ENCODE measurements around the gene KCNQ2.

Gene KCNQ2

GRCh38 chr20:63469713-63470101, 2.7 kb downstream of the KCNQ2 start:
- no peak for DNase-seq

- no peak for DNase-seq
Measured at GRCh38 chr20:63469019-63469712, 3.3 kb downstream of the KCNQ2 start.

DNA sequence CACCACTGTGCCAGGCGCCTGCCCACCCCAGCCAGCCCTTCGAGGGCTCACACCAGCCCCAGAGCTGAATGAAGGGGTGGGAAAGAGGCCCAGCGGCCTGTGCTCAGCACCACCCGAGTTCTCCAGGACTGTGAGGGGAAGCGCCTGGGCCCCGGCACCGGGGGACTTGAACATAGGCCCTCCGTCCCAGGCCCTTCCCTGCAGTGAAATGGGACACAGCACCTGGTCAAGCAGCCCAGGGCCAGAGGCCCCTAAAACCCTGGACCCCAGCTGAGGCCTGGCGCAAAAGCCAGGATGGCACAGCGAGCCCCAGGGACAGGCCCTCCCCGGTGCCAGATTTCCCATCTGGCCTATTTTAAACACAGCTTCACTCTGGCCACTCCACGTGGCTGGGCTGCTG, 4.0 kb downstream of the KCNQ2 start:
- DNase-seq: no peak

DNA sequence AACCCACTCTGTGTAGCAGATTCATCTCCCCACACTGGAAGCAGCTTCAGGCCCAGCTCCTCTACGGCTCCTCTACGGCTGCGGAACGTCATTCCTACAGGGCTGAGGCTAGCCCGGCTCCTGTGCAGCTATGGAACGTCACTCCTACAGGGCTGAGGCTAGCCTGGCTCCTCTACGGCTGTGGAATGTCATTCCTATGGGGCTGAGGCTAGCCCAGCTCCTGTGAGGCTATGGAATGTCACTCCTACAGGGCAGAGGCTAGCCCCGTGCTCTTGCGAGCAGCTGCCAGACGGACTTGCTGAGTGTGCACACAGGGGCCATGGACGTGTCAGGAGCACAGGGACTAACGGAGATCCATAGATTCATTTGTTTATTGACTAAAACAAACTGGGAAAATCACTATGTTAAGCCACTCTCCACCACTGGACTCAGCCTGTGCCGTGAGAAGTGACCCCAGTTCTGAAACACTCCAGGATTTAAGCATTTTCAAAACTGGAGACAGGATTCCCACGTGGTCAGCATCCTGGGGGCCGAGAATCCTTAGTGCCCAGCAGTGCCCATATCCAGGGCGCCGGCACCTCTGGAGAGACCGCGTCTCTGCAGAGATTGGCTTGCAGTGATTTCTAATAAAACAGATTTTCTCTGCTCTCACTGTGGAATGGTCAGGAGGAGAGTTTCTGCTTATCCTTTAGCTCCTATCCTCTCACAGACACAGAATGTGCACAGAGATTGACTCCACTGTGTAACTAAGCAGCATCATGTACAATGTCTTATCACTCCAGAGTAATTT, 5.0 kb downstream of the KCNQ2 start:
- no peak for DNase-seq

GRCh38 chr20:63466861-63467260, 5.6 kb downstream of the KCNQ2 start:
- no peak for DNase-seq

DNA sequence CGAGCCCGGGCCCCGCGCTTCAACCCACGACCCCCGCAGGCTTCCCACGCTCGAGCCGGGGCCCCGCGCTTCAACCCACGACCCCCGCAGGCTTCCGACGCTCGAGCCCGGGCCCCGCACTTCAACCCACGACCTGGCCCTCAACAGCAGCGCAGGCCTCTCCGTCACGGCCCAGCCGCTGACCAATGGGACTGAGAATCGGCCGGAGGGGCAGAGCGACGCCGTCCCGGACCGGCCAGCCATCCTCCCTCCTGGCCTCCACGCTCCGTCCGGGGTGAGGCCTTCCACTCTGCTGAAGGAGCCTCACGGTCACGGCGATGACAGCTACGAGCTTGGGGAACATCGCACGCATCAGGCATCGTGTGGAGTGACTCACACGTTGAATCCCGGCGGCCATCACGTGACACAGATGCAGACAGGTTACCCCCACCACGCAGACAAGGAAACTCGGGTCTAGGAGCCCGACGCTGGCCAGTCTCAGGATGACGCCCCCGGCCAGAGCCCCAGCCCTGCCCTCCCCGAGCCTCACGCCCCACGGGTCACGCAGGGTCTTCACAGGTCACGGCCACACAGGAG, 6.1 kb downstream of the KCNQ2 start:
- no peak for DNase-seq

- DNase-seq: no peak
Measured at GRCh38 chr20:63465380-63466249, 6.8 kb downstream of the KCNQ2 start.

DNA sequence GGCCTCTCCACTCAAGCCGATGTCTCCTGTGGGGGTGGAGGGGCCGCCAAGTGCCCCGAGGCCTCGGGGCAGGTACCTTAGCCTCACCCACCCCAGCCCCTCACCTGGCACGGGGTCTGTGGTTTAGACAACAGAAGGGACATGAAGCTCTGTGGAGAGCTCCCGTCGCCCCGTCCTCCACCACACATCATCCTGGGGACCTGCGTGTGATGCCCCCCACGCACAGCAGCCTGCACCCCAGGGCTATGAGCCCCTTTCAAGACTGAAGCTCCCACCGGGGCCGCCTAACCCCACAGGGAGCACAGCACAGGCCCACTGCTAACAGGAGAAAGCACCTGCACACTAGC, 8.2 kb downstream of the KCNQ2 start:
- DNase-seq: no peak

- DNase-seq: no peak
Measured at GRCh38 chr20:63463400-63464288, 8.8 kb downstream of the KCNQ2 start.

DNA sequence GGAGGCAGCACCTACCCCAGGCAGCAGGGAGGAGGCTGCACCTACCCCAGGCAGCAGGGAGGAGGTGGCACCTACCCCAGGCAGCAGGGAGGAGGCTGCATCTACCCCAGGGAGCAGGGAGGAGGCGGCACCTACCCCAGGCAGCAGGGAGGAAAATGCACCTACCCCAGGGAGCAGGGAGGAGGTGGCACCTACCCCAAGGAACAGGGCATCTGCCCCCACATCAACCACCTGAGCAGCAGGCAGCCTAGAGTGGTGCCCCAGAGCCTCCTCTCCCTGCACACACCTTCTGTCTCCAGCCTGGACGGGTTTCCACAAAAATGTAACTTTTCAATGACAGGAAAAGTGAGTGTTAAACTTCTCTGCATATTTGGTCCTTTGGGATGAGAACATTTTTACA, 10.2 kb downstream of the KCNQ2 start:
- DNase-seq: no peak

GRCh38 chr20:63461104-63461763, 11.2 kb downstream of the KCNQ2 start:
- DNase-seq: no peak

DNA sequence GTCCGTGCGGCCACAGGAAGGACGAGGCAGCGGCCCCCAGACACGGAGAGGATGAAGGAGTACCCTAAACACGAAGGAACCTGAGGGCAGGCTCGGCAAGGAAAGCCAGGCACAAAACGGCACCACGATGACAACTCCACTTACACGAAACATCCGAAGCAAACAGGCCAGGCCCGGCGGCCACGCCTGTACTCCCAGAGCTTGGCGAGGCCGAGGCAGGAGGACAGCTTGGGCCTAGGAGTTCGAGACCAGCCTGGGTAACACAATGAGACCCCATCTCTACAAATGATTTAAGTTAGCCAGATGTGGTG, 13.4 kb downstream of the KCNQ2 start:
- DNase-seq: no peak

DNA sequence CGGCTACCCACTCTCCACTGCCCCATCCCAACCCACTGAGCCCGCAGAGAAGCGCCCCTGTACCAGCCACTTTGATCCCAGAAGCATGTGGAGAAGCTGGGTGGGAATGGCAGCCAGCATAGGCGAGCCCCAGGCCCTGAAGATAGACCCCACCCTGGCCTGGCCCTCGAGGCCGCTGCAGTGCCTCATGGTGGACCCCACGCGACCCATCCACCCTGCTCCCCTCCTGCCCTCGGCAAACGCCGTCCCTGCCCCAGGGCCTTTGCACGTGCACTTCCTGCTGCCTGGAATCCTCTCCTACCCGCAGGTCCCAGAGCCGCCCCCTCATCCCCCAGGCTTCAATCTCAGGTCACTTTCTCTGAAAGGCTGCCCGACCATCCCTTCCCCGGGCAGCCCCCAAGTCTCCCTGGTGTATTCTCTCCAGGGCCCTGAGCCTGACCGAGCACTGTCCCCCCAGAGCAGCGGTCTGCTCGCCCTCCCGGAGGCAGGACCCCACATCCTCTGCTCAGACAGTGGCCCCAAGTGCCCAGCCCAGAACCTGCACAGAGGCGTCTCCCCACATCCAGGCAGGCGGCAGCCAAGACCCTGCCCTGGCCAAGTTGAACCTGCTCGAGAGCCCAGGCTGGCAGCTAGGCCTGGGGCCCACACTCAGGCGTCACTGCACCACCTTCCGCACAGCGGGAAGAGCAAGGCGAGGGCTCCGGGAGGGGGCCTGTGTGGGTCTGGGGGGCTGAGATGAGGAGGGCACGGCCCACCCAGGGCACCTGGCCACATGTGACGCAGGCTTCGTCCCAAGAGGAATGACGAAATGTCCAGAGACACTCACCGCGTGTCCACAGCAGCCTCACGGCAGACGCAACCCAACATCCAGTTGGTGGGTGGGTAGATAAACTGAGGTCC, 14.0 kb downstream of the KCNQ2 start:
- DNase-seq: no peak

DNA sequence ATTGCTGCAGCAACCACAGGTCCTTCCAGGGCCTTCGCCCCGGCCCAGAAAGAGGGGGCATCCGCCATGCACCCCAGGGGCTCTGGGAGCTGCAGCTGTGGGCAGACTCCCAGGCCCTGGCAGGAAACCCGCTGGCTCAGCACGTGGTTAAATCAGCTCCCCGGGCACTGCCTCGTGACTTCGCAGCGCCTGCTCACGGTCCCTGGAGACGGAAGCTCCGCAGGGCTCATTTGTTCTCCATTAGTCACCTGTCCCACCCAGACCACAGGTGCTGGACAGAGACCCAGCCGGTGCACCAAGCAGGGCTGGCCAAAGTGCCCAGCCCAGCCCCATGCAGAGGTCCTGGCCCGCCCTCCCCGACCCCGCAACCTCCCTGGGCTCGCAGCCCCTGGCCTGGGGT, 14.7 kb downstream of the KCNQ2 start:
- DNase-seq: peak; percentile 19

- DNase-seq: no peak
Measured at GRCh38 chr20:63456429-63457284, 15.8 kb downstream of the KCNQ2 start.

GRCh38 chr20:63455568-63455859, 16.9 kb downstream of the KCNQ2 start:
- no peak for DNase-seq

GRCh38 chr20:63454731-63455567, 17.5 kb downstream of the KCNQ2 start:
- peak; percentile 10 for DNase-seq

DNA sequence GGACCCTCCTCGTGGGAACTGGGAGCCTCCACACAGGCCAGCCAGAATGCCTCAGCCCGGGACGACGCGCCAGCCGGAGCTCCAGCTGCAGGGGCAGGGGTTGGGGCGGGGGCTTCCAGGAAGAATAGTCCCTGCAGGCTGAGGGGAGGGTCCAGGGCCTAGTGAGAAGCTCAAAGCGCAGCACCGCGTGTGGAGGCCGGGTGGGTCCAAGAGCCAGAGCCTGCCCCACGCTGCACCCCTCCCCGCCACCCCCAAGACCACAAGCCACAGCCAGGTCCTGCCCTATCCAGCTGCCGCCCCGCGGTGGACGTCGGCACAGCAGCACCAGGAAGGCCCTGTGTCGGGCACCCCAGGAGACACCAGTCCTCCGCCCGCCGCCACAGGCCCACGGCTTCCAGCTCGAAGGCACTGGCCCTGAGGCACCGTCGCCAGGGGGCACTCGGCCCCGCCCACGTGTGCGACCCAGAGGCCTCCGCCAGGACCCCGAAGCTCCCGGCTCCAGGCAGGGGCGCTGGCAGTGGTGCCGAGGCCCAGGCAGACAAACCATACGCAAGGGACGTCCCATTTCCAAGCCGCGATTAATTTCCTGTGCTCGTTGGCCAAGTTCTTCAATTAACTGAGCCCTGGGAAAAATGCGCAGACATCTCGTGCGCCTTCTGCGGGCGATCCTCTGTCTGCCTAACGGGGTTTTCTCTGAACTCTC, 19.5 kb downstream of the KCNQ2 start:
- DNase-seq: no peak
